HEK293 (cell line): ENCODE results near the gene BPHL.
A peak's percentile ranks its signal among the peaks of the same experiment; 100 is the strongest.

Source experiments
- BCL11B ChIP-seq: fragments of 450-650 bp; formaldehyde crosslinking; IDR thresholded peaks from 2 replicates; pipeline ENCODE4 v1.5.1; 2016; ENCODE audit warnings: low read depth, missing biosample characterization, missing genetic modification characterization
- CTCF ChIP-seq: fragments of 450-650 bp; formaldehyde crosslinking; IDR thresholded peaks from 2 replicates; pipeline ENCODE4 v1.5.1; 2016; ENCODE audit warnings: missing biosample characterization, missing genetic modification characterization
- GLIS1 ChIP-seq: fragments of 450-650 bp; formaldehyde crosslinking; IDR thresholded peaks from 2 replicates; pipeline ENCODE4 v1.5.1; 2016; ENCODE audit warnings: missing biosample characterization, missing genetic modification characterization
- KLF1 ChIP-seq: fragments of 450-650 bp; formaldehyde crosslinking; IDR thresholded peaks from 2 replicates; pipeline ENCODE4 v1.5.1; 2016; ENCODE audit warnings: missing biosample characterization, missing genetic modification characterization
- KLF7 ChIP-seq: fragments of 450-650 bp; formaldehyde crosslinking; IDR thresholded peaks from 2 replicates; pipeline ENCODE4 v1.5.1; 2016; ENCODE audit warnings: missing biosample characterization, missing genetic modification characterization, borderline replicate concordance
- PRDM1 ChIP-seq: fragments of 450-650 bp; formaldehyde crosslinking; IDR thresholded peaks from 2 replicates; pipeline ENCODE4; 2016; ENCODE audit warnings: missing biosample characterization, missing genetic modification characterization
- SP2 ChIP-seq: fragments of 450-650 bp; formaldehyde crosslinking; IDR thresholded peaks from 2 replicates; pipeline ENCODE4 v1.5.1; 2016; ENCODE audit warnings: missing biosample characterization, missing genetic modification characterization
- SP3 ChIP-seq: fragments of 450-650 bp; formaldehyde crosslinking; IDR thresholded peaks from 2 replicates; pipeline ENCODE4 v1.5.1; 2016; ENCODE audit warnings: missing biosample characterization, missing genetic modification characterization
- ZBTB17 ChIP-seq: fragments of 450-650 bp; formaldehyde crosslinking; IDR thresholded peaks from 2 replicates; pipeline ENCODE4 v1.5.1; 2016; ENCODE audit warnings: missing biosample characterization, missing genetic modification characterization
- ZBTB20 ChIP-seq: fragments of 450-650 bp; formaldehyde crosslinking; IDR thresholded peaks from 2 replicates; pipeline ENCODE4 v1.5.1; 2016; ENCODE audit warnings: missing biosample characterization, missing genetic modification characterization
- ZEB2 ChIP-seq: fragments of 450-650 bp; formaldehyde crosslinking; IDR thresholded peaks from 2 replicates; pipeline ENCODE4 v1.5.1; 2016; ENCODE audit warnings: missing biosample characterization, missing genetic modification characterization
- ZNF133 ChIP-seq: fragments of 450-650 bp; formaldehyde crosslinking; IDR thresholded peaks from 2 replicates; pipeline ENCODE4 v1.5.1; 2016; ENCODE audit warnings: missing biosample characterization, missing genetic modification characterization
- ZNF138 ChIP-seq: fragments of 450-650 bp; formaldehyde crosslinking; IDR thresholded peaks from 2 replicates; pipeline ENCODE4 v1.5.1; 2016; ENCODE audit warnings: missing biosample characterization, missing genetic modification characterization, borderline replicate concordance
- ZNF157 ChIP-seq: fragments of 450-650 bp; formaldehyde crosslinking; IDR thresholded peaks from 2 replicates; pipeline ENCODE4 v1.5.1; 2016; ENCODE audit warnings: missing biosample characterization, missing genetic modification characterization
- ZNF16 ChIP-seq: fragments of 450-650 bp; formaldehyde crosslinking; IDR thresholded peaks from 2 replicates; pipeline ENCODE4 v1.5.1; 2016; ENCODE audit warnings: low read depth, missing biosample characterization, missing genetic modification characterization
- ZNF274 ChIP-seq, 2 experiments: fragments of 200-500 bp in 1 of 2; fragments of 450-650 bp in 1 of 2; sonication (Bioruptor generic) in 1 of 2; formaldehyde crosslinking in 1 of 2; IDR thresholded peaks; 2 replicates each; pipeline versions ENCODE4 v1.5.1 to v1.6.1; 2014 to 2016; ENCODE audit warnings: borderline replicate concordance in 1 of 2, inconsistent platforms in 1 of 2, low read length in 1 of 2, missing biosample characterization in 1 of 2, missing genetic modification characterization in 1 of 2
- ZNF302 ChIP-seq: fragments of 450-650 bp; formaldehyde crosslinking; IDR thresholded peaks from 2 replicates; pipeline ENCODE4 v1.5.1; 2016; ENCODE audit warnings: missing biosample characterization, missing genetic modification characterization, low read depth
- ZNF335 ChIP-seq: fragments of 450-650 bp; formaldehyde crosslinking; conservative IDR thresholded peaks from 2 replicates; pipeline ENCODE4 v1.5.1; 2016; ENCODE audit warnings: missing biosample characterization, missing genetic modification characterization
- ZNF366 ChIP-seq: fragments of 450-650 bp; formaldehyde crosslinking; conservative IDR thresholded peaks from 2 replicates; pipeline ENCODE4 v1.5.1; 2016; ENCODE audit warnings: missing biosample characterization, missing genetic modification characterization
- ZNF548 ChIP-seq: fragments of 450-650 bp; formaldehyde crosslinking; IDR thresholded peaks from 2 replicates; pipeline ENCODE4 v1.5.1; 2016; ENCODE audit warnings: missing biosample characterization, missing genetic modification characterization
- ZNF600 ChIP-seq: fragments of 450-650 bp; formaldehyde crosslinking; IDR thresholded peaks from 2 replicates; pipeline ENCODE4 v1.5.1; 2016; ENCODE audit warnings: missing biosample characterization, missing genetic modification characterization
- ZNF639 ChIP-seq: fragments of 450-650 bp; formaldehyde crosslinking; IDR thresholded peaks from 2 replicates; pipeline ENCODE4 v1.5.1; 2016; ENCODE audit warnings: missing biosample characterization, missing genetic modification characterization
- ZXDB ChIP-seq: fragments of 450-650 bp; formaldehyde crosslinking; IDR thresholded peaks from 2 replicates; pipeline ENCODE4 v1.5.1; 2016; ENCODE audit warnings: missing biosample characterization, missing genetic modification characterization
- TF ChIP-seq, protein P1 (sequence below): fragments of 450-650 bp; formaldehyde crosslinking; IDR thresholded peaks from 2 replicates; pipeline ENCODE4 v1.5.1; 2017; ENCODE audit warnings: missing biosample characterization, missing genetic modification characterization
- TF ChIP-seq, protein P2 (sequence below): fragments of 450-650 bp; formaldehyde crosslinking; IDR thresholded peaks from 2 replicates; pipeline ENCODE4 v1.5.1; 2017; ENCODE audit warnings: missing biosample characterization, missing genetic modification characterization
- TF ChIP-seq, protein P3 (sequence below): fragments of 450-650 bp; formaldehyde crosslinking; IDR thresholded peaks from 2 replicates; pipeline ENCODE4 v1.5.1; 2016; ENCODE audit warnings: missing biosample characterization, missing genetic modification characterization
- TF ChIP-seq, protein P4 (sequence below): fragments of 450-650 bp; formaldehyde crosslinking; IDR thresholded peaks from 2 replicates; pipeline ENCODE4 v1.5.1; 2016; ENCODE audit warnings: missing biosample characterization, missing genetic modification characterization

The BPHL gene

GRCh38 chr6:3162565-3163247 lies 44.2 kb downstream of the BPHL start (continued):
- peak; percentile 32; the same call in 1 of the 2 replicates for TF ChIP-seq ZNF639
- peak; percentile 56; the same call in 1 of the 2 replicates for TF ChIP-seq ZNF366 (tag by site-specific recombination)
- TF ChIP-seq ZNF335 (tag by site-specific recombination), result peak; percentile 87
- peak; percentile 51 for TF ChIP-seq SP3 (tag by site-specific recombination)
- no peak for TF ChIP-seq BCL11B (tag by site-specific recombination)
- peak; percentile 94 for TF ChIP-seq ZNF600 (tag by site-specific recombination)
- TF ChIP-seq, protein P1, sequence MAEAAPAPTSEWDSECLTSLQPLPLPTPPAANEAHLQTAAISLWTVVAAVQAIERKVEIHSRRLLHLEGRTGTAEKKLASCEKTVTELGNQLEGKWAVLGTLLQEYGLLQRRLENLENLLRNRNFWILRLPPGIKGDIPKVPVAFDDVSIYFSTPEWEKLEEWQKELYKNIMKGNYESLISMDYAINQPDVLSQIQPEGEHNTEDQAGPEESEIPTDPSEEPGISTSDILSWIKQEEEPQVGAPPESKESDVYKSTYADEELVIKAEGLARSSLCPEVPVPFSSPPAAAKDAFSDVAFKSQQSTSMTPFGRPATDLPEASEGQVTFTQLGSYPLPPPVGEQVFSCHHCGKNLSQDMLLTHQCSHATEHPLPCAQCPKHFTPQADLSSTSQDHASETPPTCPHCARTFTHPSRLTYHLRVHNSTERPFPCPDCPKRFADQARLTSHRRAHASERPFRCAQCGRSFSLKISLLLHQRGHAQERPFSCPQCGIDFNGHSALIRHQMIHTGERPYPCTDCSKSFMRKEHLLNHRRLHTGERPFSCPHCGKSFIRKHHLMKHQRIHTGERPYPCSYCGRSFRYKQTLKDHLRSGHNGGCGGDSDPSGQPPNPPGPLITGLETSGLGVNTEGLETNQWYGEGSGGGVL (tag by site-specific recombination), result peak; percentile 80
- TF ChIP-seq, protein P2, sequence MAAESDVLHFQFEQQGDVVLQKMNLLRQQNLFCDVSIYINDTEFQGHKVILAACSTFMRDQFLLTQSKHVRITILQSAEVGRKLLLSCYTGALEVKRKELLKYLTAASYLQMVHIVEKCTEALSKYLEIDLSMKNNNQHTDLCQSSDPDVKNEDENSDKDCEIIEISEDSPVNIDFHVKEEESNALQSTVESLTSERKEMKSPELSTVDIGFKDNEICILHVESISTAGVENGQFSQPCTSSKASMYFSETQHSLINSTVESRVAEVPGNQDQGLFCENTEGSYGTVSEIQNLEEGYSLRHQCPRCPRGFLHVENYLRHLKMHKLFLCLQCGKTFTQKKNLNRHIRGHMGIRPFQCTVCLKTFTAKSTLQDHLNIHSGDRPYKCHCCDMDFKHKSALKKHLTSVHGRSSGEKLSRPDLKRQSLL (tag by site-specific recombination), result peak; percentile 95
- no peak for TF ChIP-seq ZNF16 (tag by site-specific recombination)
- peak; percentile 93 for TF ChIP-seq ZXDB (tag by site-specific recombination)
- peak; percentile 78 for TF ChIP-seq KLF7 (tag by site-specific recombination)
- TF ChIP-seq, protein P3, sequence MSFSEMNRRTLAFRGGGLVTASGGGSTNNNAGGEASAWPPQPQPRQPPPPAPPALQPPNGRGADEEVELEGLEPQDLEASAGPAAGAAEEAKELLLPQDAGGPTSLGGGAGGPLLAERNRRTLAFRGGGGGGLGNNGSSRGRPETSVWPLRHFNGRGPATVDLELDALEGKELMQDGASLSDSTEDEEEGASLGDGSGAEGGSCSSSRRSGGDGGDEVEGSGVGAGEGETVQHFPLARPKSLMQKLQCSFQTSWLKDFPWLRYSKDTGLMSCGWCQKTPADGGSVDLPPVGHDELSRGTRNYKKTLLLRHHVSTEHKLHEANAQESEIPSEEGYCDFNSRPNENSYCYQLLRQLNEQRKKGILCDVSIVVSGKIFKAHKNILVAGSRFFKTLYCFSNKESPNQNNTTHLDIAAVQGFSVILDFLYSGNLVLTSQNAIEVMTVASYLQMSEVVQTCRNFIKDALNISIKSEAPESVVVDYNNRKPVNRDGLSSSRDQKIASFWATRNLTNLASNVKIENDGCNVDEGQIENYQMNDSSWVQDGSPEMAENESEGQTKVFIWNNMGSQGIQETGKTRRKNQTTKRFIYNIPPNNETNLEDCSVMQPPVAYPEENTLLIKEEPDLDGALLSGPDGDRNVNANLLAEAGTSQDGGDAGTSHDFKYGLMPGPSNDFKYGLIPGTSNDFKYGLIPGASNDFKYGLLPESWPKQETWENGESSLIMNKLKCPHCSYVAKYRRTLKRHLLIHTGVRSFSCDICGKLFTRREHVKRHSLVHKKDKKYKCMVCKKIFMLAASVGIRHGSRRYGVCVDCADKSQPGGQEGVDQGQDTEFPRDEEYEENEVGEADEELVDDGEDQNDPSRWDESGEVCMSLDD (tag by site-specific recombination), result peak; percentile 76
- TF ChIP-seq GLIS1, result peak; percentile 53; the same call in 1 of the 2 replicates
- no peak for TF ChIP-seq ZNF133 (tag by site-specific recombination)
- TF ChIP-seq CTCF (tag by site-specific recombination), result peak; percentile 90
- TF ChIP-seq ZNF548 (tag by site-specific recombination), result no peak
- TF ChIP-seq ZNF274 (IDR thresholded peaks at IDR 0.05; ENCODE audit: low read length), result no peak
- no peak for TF ChIP-seq ZNF274 (tag by site-specific recombination; IDR thresholded peaks at IDR 0.05; ENCODE audit: borderline replicate concordance)
- no peak for TF ChIP-seq PRDM1 (tag by site-specific recombination)
- TF ChIP-seq, protein P4, sequence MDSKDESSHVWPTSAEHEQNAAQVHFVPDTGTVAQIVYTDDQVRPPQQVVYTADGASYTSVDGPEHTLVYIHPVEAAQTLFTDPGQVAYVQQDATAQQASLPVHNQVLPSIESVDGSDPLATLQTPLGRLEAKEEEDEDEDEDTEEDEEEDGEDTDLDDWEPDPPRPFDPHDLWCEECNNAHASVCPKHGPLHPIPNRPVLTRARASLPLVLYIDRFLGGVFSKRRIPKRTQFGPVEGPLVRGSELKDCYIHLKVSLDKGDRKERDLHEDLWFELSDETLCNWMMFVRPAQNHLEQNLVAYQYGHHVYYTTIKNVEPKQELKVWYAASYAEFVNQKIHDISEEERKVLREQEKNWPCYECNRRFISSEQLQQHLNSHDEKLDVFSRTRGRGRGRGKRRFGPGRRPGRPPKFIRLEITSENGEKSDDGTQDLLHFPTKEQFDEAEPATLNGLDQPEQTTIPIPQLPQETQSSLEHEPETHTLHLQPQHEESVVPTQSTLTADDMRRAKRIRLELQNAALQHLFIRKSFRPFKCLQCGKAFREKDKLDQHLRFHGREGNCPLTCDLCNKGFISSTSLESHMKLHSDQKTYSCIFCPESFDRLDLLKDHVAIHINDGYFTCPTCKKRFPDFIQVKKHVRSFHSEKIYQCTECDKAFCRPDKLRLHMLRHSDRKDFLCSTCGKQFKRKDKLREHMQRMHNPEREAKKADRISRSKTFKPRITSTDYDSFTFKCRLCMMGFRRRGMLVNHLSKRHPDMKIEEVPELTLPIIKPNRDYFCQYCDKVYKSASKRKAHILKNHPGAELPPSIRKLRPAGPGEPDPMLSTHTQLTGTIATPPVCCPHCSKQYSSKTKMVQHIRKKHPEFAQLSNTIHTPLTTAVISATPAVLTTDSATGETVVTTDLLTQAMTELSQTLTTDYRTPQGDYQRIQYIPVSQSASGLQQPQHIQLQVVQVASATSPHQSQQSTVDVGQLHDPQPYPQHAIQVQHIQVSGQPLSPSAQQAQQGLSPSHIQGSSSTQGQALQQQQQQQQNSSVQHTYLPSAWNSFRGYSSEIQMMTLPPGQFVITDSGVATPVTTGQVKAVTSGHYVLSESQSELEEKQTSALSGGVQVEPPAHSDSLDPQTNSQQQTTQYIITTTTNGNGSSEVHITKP (tag by site-specific recombination), result 0 out of 2 replicates have a peak, but pooled peaks have one; percentile 53
- no peak for TF ChIP-seq ZNF302 (tag by site-specific recombination)
- TF ChIP-seq SP2 (tag by site-specific recombination), result peak; percentile 39; the same call in 1 of the 2 replicates
- peak; percentile 67; the same call in 1 of the 2 replicates for TF ChIP-seq KLF1 (tag by site-specific recombination)
- no peak for TF ChIP-seq ZNF138 (tag by site-specific recombination)
- TF ChIP-seq ZEB2, result peak; percentile 84
- TF ChIP-seq ZBTB17 (tag by site-specific recombination), result peak; percentile 100
- TF ChIP-seq ZBTB20 (tag by site-specific recombination), result peak; percentile 87
- TF ChIP-seq ZNF157, result no peak
